GM19043 (cell line): Measurements from ENCODE around the gene LRRC56.

ENCODE experiments used
- ATAC-seq: cut with Tn5 transposase; IDR thresholded peaks from one replicate; pipeline ENCODE4 v1.9.1; 2021; ENCODE audit warnings: low read depth; ENCODE audit not compliant: unreplicated experiment

The LRRC56 gene

DNA sequence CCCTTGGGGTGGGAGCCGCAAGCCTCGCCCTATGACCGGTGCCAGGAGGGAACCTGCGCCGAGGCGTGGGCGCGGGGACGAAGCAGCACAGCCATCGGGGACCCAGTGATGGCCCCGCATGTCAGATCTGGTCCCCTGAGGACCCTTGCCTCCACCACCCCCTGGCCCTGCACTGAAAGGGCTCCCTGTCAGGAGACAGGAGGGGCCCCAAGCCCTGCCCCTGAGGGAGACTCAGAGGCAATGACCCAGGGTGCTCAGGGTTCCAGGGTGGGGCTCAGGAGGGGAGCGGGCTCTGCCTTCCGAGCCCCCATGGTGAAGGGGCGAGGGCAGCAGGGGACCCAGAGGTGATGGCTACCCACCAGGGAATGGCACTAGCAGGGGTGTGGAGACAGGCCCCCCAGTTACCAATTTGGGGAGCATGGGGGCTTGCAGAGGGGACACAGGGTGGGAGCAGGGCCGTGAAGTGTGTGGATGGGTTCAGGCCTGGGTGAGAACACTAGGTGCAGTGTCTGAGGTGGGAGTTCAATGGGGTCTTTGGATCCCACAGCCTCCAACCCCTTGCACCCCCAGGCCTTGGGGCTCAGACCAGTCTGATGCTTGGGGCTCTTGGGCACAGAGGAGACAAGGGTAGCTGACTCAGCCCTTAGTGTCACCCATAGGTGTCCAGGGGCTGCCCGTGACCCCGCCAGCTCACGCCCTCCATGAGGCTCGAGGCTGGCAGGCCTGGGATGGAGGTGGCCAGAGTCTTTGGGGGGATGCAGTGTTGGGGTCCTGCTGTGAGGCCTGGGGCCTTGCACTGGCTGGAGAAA is 499 bp downstream of the LRRC56 start:
- no peak for ATAC-seq

- ATAC-seq: no peak
Measured at GRCh38 chr11:538431-539051, 1.2 kb downstream of the LRRC56 start.

DNA sequence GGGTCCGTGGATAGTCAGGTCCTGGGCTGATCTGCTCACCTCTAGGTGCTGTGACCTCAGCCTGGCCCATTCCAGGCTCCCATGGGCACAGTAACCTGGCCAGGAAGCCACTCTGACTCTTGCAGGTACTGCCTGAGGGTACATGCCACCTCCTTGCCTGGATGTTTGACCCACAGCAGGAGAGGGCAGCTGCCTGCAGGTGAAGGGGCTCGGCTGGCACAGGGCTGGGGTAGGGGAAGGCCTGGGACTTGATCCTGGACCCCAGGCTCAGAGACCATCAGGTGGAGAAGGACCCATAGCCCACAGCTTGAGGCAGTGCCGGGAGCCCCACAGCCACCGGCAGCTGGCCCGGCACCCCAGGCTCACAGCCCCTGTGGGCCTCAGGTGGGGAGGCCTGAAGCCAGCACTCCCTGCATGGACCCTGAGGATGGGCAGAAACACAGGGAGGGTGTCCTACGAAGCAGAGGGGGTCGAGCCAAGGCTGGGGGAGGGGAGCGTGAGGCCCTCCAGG is 2.7 kb downstream of the LRRC56 start:
- no peak for ATAC-seq

DNA sequence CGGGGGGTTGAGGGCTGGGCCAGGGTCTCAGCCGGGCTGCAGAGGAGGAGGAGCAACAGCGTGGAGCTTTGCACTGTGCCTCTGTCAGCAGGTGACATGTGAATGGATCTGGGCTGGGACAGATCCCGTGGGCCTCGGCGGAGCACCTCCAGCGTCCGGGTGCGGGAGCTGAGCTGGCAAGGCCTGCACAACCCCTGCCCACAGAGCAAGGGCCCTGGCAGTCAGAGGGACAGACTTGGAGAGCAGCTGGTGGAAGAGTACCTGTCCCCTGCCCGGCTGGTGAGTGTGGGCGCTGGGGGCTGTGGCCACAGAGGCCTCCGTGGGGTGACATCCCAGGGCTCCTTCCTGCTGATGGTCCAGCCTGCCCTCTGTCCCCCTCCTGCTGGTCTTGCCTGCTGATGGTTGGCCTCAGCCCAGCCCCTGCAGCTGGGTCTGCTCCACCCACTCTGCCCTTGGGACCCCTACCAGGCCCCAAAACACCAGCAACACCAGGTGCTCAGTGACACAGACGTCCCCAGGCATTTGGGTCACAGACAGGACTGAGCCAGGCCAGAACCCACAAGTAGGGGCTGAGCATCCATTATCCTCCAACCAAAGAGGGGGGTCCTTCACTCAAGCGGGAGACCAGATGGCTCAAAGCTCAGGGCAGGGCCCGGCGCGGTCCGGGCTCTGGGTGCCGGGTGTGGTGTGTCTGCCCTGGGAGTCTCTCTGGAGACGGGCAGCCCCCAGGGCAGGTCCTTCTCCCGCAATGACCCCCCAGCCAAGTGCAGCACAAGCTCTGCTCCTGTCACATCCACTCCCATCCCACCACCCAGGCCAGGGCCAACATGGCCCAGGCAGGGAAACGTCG is 3.5 kb downstream of the LRRC56 start:
- ATAC-seq: no peak

GRCh38 chr11:541433-541885 is 4.1 kb downstream of the LRRC56 start:
- ATAC-seq: no peak

DNA sequence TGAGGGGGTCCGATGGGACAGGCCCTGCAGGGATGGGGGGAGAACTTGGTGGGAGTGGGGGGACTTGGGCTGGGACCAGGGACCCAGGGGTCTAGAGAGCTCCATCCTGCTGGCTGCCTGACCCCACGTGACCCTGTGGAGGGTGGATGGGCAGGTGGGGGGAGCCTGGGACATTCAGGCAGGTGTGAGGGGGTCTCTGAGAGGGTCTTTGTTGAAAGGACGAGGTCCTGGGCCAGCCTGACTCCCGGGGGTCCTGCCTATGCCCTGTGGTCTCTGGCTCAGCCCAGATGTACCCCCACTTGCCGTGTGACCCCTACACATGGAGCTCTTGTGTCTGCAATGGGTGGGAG is 7.5 kb downstream of the LRRC56 start:
- ATAC-seq: no peak

DNA sequence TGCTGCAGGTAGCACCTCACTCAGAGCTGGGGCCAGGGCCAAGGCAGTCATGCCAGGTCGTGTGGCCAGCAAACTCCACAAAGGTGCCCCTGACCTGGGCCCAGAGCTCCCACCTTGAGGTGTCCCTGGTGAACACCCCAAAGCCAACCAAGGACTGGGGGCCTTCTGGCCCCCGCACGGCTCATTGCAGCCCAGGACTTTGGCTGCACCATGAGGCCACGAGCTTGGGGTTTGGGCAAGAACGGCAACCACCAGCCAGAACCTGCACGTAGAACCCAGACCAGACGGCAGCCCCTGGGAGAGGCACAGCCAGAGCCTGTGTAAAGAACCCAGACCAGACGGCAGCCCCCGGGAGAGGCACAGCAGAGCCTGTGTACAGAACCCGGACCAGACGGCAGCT is 7.8 kb downstream of the LRRC56 start:
- no peak for ATAC-seq

DNA sequence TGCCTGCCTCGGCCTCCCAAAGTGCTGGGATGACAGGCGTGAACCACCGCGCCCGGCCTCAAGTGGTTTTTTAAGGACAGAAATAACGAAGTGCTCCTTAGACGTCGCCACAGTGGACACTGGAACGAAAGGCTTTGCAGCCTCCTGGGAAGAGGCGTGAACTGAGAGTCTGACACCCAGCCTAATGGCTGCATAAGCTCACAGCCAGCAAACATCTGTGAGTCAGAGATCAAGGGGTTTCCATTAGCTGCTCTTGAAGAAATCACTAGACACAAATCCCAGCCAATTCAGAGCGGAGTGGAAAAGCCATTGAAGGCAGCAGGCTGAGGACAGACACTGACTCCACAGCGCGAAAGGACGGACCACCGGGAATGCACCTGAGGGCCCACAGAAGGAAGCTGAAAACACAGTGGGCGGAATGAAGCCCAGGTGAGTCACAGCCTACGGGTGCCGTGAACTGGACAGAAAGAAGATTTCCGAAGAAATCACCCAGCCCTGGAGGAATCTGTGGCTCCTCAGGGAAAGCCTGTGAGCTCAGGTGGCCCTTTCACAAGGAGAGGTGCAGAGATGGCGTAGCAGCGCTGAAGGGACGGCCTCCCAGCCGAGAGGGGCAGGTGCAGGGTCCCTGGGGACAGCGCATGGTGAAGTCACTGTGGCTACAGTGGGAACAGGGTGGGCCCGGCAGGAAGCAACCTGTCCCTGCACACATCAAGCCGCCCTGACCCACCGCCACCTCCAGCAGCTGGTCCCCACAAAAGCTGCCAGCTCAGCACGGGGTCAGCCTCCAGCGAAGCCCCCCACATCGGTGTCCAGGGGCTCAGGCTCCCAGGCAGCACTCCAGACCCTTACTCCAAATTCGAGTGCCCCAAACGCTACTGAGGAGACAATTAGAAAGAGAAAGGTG is 11.6 kb downstream of the LRRC56 start:
- no peak for ATAC-seq

DNA sequence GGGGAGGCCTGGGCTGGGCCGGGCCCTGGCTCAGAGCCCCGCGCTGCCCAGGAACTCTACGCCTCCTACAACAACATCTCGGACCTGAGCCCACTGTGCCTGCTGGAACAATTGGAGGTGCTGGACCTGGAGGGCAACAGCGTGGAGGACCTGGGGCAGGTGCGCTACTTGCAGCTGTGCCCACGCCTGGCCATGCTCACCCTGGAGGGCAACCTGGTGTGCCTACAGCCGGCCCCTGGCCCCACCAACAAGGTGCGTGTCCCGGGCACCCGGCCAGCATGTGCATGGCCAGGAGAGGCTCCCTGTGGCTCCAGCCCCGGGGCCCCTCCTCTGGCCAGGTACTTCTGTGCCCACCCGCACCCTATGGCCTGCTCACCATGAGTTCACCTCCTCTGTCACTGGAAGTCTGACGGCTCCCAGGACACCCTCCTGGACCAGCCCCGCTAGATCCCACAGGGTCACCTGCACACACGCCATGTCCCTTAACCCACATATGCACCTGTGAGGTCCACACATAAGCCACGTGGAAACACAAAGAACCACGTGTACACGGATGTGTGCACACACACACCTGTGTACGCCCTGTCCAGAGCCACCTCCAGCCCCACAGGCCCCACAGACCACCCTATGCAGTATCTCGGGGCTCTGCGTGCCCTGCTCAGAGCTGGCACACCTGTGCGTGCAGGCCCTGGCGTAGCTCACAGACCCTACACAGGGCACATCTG is 12.9 kb downstream of the LRRC56 start:
- ATAC-seq: no peak

- no peak for ATAC-seq
Measured at GRCh38 chr11:550746-551085, 13.4 kb downstream of the LRRC56 start.

- ATAC-seq: no peak
Measured at GRCh38 chr11:551131-551530, 13.8 kb downstream of the LRRC56 start.

- ATAC-seq: no peak
Measured at GRCh38 chr11:551596-551995, 14.3 kb downstream of the LRRC56 start.

DNA sequence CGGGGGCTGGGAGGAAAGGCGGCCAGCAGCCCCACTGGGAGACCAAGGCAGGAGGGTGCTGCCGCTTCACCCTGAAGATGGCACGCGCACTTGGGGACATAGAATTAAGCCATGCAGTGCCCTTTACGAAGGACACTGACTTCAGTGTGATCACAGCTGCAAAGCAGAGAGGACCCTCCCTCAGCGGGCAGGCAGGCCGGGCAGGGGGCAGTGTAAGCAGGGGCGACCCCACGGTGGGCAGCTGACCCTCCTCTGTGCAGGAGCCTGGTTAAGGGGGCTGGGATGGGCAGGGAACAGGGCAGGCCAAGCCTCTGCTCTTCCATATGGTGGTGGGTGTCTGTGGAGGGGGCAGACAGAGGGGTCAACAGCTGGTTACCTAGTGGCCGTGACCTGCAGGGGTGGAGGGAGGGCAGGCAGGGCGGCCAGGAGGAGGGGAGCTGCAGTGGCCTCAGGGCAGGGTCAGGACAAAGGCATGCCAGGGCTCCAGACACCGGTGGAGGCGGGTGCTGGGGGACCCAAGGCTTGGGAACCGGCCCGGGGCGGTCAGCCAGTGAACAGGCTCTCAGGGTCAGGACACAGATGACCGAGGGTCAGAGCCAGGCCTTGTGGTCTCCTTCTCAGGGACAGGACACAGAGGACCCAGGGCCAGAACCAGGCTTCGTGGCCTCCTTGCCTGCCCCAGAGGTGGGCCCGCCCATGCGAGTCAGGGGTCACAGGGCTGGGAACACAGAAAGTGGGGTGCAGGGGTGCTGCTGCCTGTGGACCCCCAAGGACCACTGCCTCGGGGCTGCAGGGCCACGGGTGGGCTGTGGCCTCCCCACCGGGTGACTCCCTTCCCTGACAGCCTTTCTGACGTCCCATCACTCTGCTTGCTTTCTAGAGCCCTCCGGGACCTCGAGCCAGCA is 16.0 kb downstream of the LRRC56 start:
- ATAC-seq: no peak

DNA sequence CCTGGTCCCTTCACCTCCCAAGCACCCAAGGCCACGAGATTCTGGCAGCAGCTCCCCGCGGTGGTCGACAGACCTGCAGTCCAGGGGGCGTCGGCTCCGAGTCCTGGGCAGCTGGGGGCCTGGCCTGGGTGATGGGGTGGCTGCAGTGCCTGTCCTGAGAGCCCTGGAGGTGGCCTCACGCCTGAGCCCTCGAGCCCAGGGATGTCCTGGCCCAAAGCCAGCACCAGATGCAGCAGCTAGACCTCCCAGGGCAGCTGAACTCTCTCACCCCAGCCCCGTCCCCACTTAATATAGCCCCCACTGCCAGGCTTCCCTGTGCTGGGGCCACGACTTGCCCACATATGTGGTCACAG is 16.6 kb downstream of the LRRC56 start:
- ATAC-seq: no peak

DNA sequence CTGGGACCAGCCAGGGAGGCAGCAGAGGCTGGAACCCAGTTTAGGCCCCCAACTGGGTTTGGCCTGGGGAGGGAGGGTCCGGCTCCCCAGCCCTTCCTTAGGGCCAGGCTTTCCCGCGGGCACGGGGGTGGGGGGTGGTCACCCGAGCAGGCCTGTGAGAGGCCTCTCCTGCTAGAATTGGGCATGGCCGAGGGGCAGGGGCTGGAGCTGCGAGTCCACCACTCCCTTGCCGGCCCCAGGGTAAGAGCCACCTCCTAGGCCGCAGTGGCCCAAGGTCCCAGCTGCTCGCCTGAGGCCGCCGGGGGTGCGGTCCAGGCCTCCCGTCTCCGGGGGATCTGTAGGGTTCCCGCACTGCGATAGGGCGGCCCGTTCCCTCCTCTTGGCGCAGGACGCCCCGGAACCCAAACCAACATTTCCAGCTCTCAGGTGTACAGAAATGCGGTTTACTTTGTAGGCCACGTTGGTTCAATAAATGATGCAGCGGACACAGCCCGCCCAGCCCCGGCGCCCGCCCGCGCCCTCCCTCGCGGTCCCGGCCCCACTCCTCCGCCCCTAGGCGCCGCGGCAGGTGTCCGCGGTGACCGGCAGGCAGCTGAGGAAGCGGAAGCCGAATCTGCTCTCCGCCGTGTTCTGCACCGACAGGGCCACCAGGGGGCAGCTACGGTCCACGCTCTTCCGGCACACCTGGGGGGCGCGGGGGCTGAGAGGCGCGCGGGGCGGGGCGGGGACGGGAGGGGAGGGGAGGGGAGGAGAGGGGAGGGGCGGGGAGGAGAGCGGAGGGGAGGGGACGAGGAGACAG is 17.3 kb downstream of the LRRC56 start:
- peak; percentile 73 for ATAC-seq

DNA sequence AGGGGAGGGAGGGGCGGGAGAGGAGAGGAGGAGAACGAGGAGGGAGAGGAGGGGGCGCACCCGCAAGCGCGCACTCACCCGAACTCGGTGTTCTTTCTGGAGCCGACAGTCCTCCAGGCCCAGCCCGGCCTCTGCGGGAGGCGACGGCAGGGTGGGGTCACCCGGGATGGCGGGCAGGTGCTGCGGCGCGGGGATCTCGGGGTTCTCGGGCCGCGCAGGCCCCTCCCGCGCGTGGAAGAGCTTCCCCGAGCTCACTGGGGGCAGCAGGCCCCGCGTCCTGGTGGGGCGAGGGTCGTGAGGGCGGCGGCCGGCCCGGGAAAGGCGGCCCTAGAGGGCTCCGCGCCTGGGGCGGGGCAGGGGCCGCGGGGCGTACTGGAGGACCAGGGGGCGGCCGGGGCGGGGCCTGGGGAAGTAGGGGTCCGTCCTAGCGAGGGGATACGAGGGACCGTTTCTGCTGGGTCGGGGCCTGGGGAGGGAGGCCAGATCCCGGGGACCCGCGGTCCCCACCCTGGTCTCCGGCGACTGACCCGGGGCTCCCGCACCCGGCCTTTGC is 18.0 kb downstream of the LRRC56 start:
- ATAC-seq: no peak

GRCh38 chr11:555780-556661 is 18.7 kb downstream of the LRRC56 start:
- no peak for ATAC-seq
